HCT116 (cell line): ENCODE measurements around the gene TTF2. TPM values are rescaled to one million over a fixed set of nuclear protein-coding genes. Genes with fewer than 3 reads are reported as not detected.
A peak's percentile ranks its signal among the peaks of the same experiment; 100 is the strongest.

Experiments
- ATF3 ChIP-seq: IDR thresholded peaks from 2 replicates; pipeline ENCODE4 v1.6.1; 2012
- CTCF ChIP-seq, 3 experiments: fragments of 200-600 bp in 1 of 3; sonication (generic) in 1 of 3; IDR thresholded peaks in 2 of 3; conservative IDR thresholded peaks in 1 of 3; 2 replicates each; pipeline ENCODE4 v1.5.1; 2012 to 2017; ENCODE audit warnings: low read depth in 2 of 3, low read length in 2 of 3, antibody characterized with exemption in 1 of 3, borderline replicate concordance in 1 of 3, control low read depth in 1 of 3, mild to moderate bottlenecking in 1 of 3, mixed read lengths in 1 of 3, mixed run types in 1 of 3, moderate library complexity in 1 of 3; ENCODE audit not compliant: insufficient read depth in 1 of 3
- EGR1 ChIP-seq: IDR thresholded peaks from 2 replicates; pipeline ENCODE4 v1.6.1; 2012; ENCODE audit warnings: low read depth
- EZH2phosphoT487 ChIP-seq: fragments of 200-600 bp; IDR thresholded peaks from 2 replicates; pipeline ENCODE4 v1.6.1; 2018; ENCODE audit warnings: antibody characterized with exemption, borderline replicate concordance
- JUND ChIP-seq: IDR thresholded peaks from 2 replicates; pipeline ENCODE4 v1.6.1; 2012
- RAD21 ChIP-seq: IDR thresholded peaks from 2 replicates; pipeline ENCODE4 v1.6.1; 2012; ENCODE audit warnings: low read depth, mild to moderate bottlenecking
- REST ChIP-seq: IDR thresholded peaks from 2 replicates; pipeline ENCODE4 v1.6.1; 2012; ENCODE audit warnings: low read depth
- SIN3A ChIP-seq: IDR thresholded peaks from 2 replicates; pipeline ENCODE4 v1.6.1; 2012; ENCODE audit warnings: low read depth
- SRF ChIP-seq: IDR thresholded peaks from 2 replicates; pipeline ENCODE4 v1.6.1; 2012; ENCODE audit warnings: low read depth
- TCF7L2 ChIP-seq: IDR thresholded peaks from 2 replicates; pipeline ENCODE4 v1.7.0; 2011; ENCODE audit warnings: borderline replicate concordance, inconsistent platforms; ENCODE audit not compliant: insufficient read depth, insufficient read length; ENCODE audit errors: extremely low read depth
- total RNA-seq: library from RNA; stranded (reverse); gene quantifications from one replicate; pipeline ENCODE4 v1.2.1, GENCODE V29; 2021; ENCODE audit not compliant: unreplicated experiment

The TTF2 gene
- total RNA-seq, 1 experiment from 2014 or later: 60.3 TPM

- TF ChIP-seq CTCF (IDR thresholded peaks at IDR 0.05 in 2 of 3, conservative IDR thresholded peaks at IDR 0.05 in 1 of 3; ENCODE audit: borderline replicate concordance in 1 of 3, insufficient read depth in 1 of 3, low read depth in 2 of 3, low read length in 2 of 3) (no peak), SIN3A (no peak), EZH2phosphoT487 (no peak), SRF (no peak), EGR1 (no peak), REST (no peak), JUND (peak; percentile 59; the same call in 1 of the 2 replicates), TCF7L2 (no peak), ATF3 (no peak), RAD21 (no peak)
- TF ChIP-seq, all 23 proteins: peak for 4
Observed at GRCh38 chr1:117077267-117077666, 17.1 kb downstream of the TTF2 start (continued).
